Immature natural killer cell (primary cell): ENCODE data around the gene RPS15. TPM values are rescaled to one million over a fixed set of nuclear protein-coding genes. Genes with fewer than 3 reads are reported as not detected.

Experiments used
- DNase-seq, 3 donors: peaks; one replicate each; pipeline ENCODE4 v3.0.0; 2022; ENCODE audit warnings: mixed read lengths in 1 of 3
- H3K27ac Mint-ChIP-seq, 6 donors: one replicate each; pipeline ENCODE4 v1.8.0; 2020; ENCODE audit warnings: mixed read lengths in 6 of 6, mild to moderate bottlenecking in 5 of 6, inconsistent platforms in 4 of 6, moderate library complexity in 3 of 6
- H3K27me3 Mint-ChIP-seq, 3 donors: one replicate each; pipeline ENCODE4 v1.8.0; 2020 to 2021; ENCODE audit warnings: low read depth in 3 of 3, mild to moderate bottlenecking in 3 of 3, mixed read lengths in 3 of 3, moderate library complexity in 3 of 3, inconsistent platforms in 1 of 3
- H3K36me3 Mint-ChIP-seq, 3 donors: one replicate each; pipeline ENCODE4 v1.8.0; 2020; ENCODE audit warnings: mixed read lengths in 3 of 3, inconsistent platforms in 2 of 3, mild to moderate bottlenecking in 2 of 3
- H3K4me1 Mint-ChIP-seq, 2 donors: one replicate each; pipeline ENCODE4 v1.8.0; 2020; ENCODE audit warnings: inconsistent platforms in 2 of 2, mild to moderate bottlenecking in 2 of 2, mixed read lengths in 2 of 2, moderate library complexity in 1 of 2
- H3K4me3 Mint-ChIP-seq, 5 donors: one replicate each; pipeline ENCODE4 v1.8.0; 2020; ENCODE audit warnings: mild to moderate bottlenecking in 5 of 5, mixed read lengths in 5 of 5, inconsistent platforms in 3 of 5, moderate library complexity in 3 of 5
- H3K9me3 Mint-ChIP-seq, 6 donors: one replicate each; pipeline ENCODE4 v1.8.0; 2020; ENCODE audit warnings: mild to moderate bottlenecking in 6 of 6, mixed read lengths in 6 of 6, inconsistent platforms in 4 of 6, moderate library complexity in 3 of 6
- polyA plus RNA-seq, 3 donors: library from polyadenylated mRNA; unstranded; fragments of 300-500 nt; fragmentation: Illumina TruSeq; gene quantifications; one replicate each; pipeline ENCODE4 v1.2.3, GENCODE V29; 2021

Gene RPS15
- polyA plus RNA-seq, 3 donors from 2014 or later, result 1,383 to 2,244 (median 1,622) TPM

- Mint-ChIP-seq H3K4me1 (peaks cover 63 to 64% of the 10 kb centered on the region in 2 donors), H3K27ac (peak overlapping the region; percentile 96 to 98 (median 97)), H3K27me3 (peaks cover 11 to 35% (median 12%) of the 10 kb centered on the region in 3 donors), H3K36me3 (peaks cover 0 to 4% (median 0%) of the 10 kb centered on the region in 3 donors), H3K9me3 (no peaks in the 10 kb centered on the region), H3K4me3 (peak overlapping the region; percentile 94 to 97 (median 96))
- peak in 1 of 3 donors; percentile 14 for DNase-seq
These were observed 28.8 kb upstream of the RPS15 start for GRCh38 chr19:1409204-1410005.

- Mint-ChIP-seq H3K4me1 (peaks cover 69 to 70% of the 10 kb centered on the region in 2 donors), H3K27ac (peak overlapping the region; percentile 96 to 98 (median 97))
- DNase-seq, result peak in 2 of 3 donors; percentile 31 to 46
These were observed 27.9 kb upstream of the RPS15 start for GRCh38 chr19:1410136-1410786.

GRCh38 chr19:1410789-1411188 is 27.4 kb upstream of the RPS15 start:
- Mint-ChIP-seq H3K27me3 (peaks cover 12 to 41% (median 17%) of the 10 kb centered on the region in 3 donors), H3K4me1 (peaks cover 74% of the 10 kb centered on the region in 2 donors), H3K27ac (peak overlapping the region; percentile 96 to 98 (median 97)), H3K4me3 (peak overlapping the region; percentile 89 to 96 (median 95)), H3K36me3 (peaks cover 0 to 4% (median 0%) of the 10 kb centered on the region in 3 donors), H3K9me3 (no peaks in the 10 kb centered on the region)
- no peak for DNase-seq

More at GRCh38 chr19:1410136-1410786, 27.9 kb upstream of the RPS15 start:
- H3K36me3 Mint-ChIP-seq, result peaks cover 0 to 4% (median 0%) of the 10 kb centered on the region in 3 donors
- peaks cover 12 to 38% (median 16%) of the 10 kb centered on the region in 3 donors for H3K27me3 Mint-ChIP-seq
- H3K4me3 Mint-ChIP-seq, result peak overlapping the region; percentile 89 to 96 (median 95)
- H3K9me3 Mint-ChIP-seq, result no peaks in the 10 kb centered on the region

GRCh38 chr19:1411255-1412191 is 26.7 kb upstream of the RPS15 start:
- H3K4me3 Mint-ChIP-seq, result peak overlapping the region; percentile 89 to 96 (median 95)
- H3K4me1 Mint-ChIP-seq, result peaks cover 77 to 79% of the 10 kb centered on the region in 2 donors
- DNase-seq, result peak; percentile 67 to 76 (median 68)
- H3K27ac Mint-ChIP-seq, result peak overlapping the region; percentile 96 to 98 (median 97)
- peaks cover 11 to 40% (median 20%) of the 10 kb centered on the region in 3 donors for H3K27me3 Mint-ChIP-seq
- no peaks in the 10 kb centered on the region for H3K9me3 Mint-ChIP-seq
- peaks cover 0 to 4% (median 0%) of the 10 kb centered on the region in 3 donors for H3K36me3 Mint-ChIP-seq

- DNase-seq, result no peak
- Mint-ChIP-seq H3K36me3 (peaks cover 0 to 4% (median 0%) of the 10 kb centered on the region in 3 donors), H3K9me3 (no peaks in the 10 kb centered on the region), H3K27ac (peak overlapping the region; percentile 89 to 98 (median 94)), H3K4me3 (peak overlapping the region; percentile 89 to 96 (median 95)), H3K4me1 (peaks cover 83% of the 10 kb centered on the region in 2 donors), H3K27me3 (peaks cover 8 to 34% (median 20%) of the 10 kb centered on the region in 3 donors)
These were observed 25.8 kb upstream of the RPS15 start for GRCh38 chr19:1412323-1412923.

GRCh38 chr19:1412995-1413800 is 25.0 kb upstream of the RPS15 start:
- Mint-ChIP-seq H3K4me1 (peaks cover 88 to 91% of the 10 kb centered on the region in 2 donors), H3K36me3 (peaks cover 0 to 4% (median 0%) of the 10 kb centered on the region in 3 donors), H3K4me3 (peak overlapping the region; percentile 30 to 96 (median 89))

GRCh38 chr19:1416014-1416841 is 22.0 kb upstream of the RPS15 start:
- H3K4me3 Mint-ChIP-seq, result peak overlapping the region in 2 of 5 donors; percentile 3 to 62
- no peaks in the 10 kb centered on the region for H3K9me3 Mint-ChIP-seq
- no peak for DNase-seq
- H3K27ac Mint-ChIP-seq, result peak overlapping the region; percentile 57 to 78 (median 66)
- peaks cover 66 to 75% of the 10 kb centered on the region in 2 donors for H3K4me1 Mint-ChIP-seq
- H3K36me3 Mint-ChIP-seq, result peaks cover 0 to 13% (median 9%) of the 10 kb centered on the region in 3 donors
- peaks cover 2 to 25% (median 12%) of the 10 kb centered on the region in 3 donors for H3K27me3 Mint-ChIP-seq

More at GRCh38 chr19:1412995-1413800, 25.0 kb upstream of the RPS15 start:
- DNase-seq, result peak in 2 of 3 donors; percentile 30 to 32
- Mint-ChIP-seq H3K9me3 (no peaks in the 10 kb centered on the region), H3K27ac (peak overlapping the region; percentile 71 to 96 (median 82)), H3K27me3 (peaks cover 8 to 35% (median 20%) of the 10 kb centered on the region in 3 donors)

- H3K4me1 Mint-ChIP-seq, result peaks cover 56 to 66% of the 10 kb centered on the region in 2 donors
- no peak for DNase-seq
- H3K27ac Mint-ChIP-seq, result peak overlapping the region in 2 of 6 donors; percentile 10 to 35
- H3K27me3 Mint-ChIP-seq, result peaks cover 2 to 21% (median 9%) of the 10 kb centered on the region in 3 donors
- peaks cover 0 to 13% (median 9%) of the 10 kb centered on the region in 3 donors for H3K36me3 Mint-ChIP-seq
- H3K9me3 Mint-ChIP-seq, result no peaks in the 10 kb centered on the region
- no peak overlapping the region for H3K4me3 Mint-ChIP-seq
These were observed 21.1 kb upstream of the RPS15 start for GRCh38 chr19:1417145-1417544.

GRCh38 chr19:1417681-1418495 is 20.3 kb upstream of the RPS15 start:
- peak overlapping the region in 1 of 6 donors; percentile 58 for H3K27ac Mint-ChIP-seq
- H3K27me3 Mint-ChIP-seq, result peaks cover 2 to 17% (median 9%) of the 10 kb centered on the region in 3 donors

GRCh38 chr19:1418496-1418775 is 19.8 kb upstream of the RPS15 start:
- DNase-seq, result no peak
- Mint-ChIP-seq H3K9me3 (no peaks in the 10 kb centered on the region), H3K27ac (peak overlapping the region in 1 of 6 donors; percentile 28), H3K4me1 (peaks cover 44 to 58% of the 10 kb centered on the region in 2 donors), H3K27me3 (peaks cover 4 to 14% (median 9%) of the 10 kb centered on the region in 3 donors), H3K36me3 (peaks cover 3 to 23% (median 13%) of the 10 kb centered on the region in 3 donors), H3K4me3 (no peak overlapping the region)

More at GRCh38 chr19:1417681-1418495, 20.3 kb upstream of the RPS15 start:
- peaks cover 49 to 60% of the 10 kb centered on the region in 2 donors for H3K4me1 Mint-ChIP-seq
- H3K9me3 Mint-ChIP-seq, result no peaks in the 10 kb centered on the region
- DNase-seq, result no peak
- H3K36me3 Mint-ChIP-seq, result peaks cover 0 to 18% (median 9%) of the 10 kb centered on the region in 3 donors
- no peak overlapping the region for H3K4me3 Mint-ChIP-seq
